Retinal pigment epithelial cell (primary cell): ENCODE results near the gene AQP2.

Source experiments
- DNase-seq: peaks from one replicate; pipeline ENCODE4 v3.0.0-alpha.2; 2010; ENCODE audit warnings: low read depth
- H3K4me3 ChIP-seq: 2 replicates; pipeline ENCODE4 v1.5.1; 2011; ENCODE audit warnings: mild to moderate bottlenecking, low read length, control low read depth, moderate library complexity
- CTCF ChIP-seq: conservative IDR thresholded peaks from 2 replicates; pipeline ENCODE4 v1.5.1; 2011; ENCODE audit warnings: low read depth, low read length, control low read depth, inconsistent platforms

Gene AQP2

DNA sequence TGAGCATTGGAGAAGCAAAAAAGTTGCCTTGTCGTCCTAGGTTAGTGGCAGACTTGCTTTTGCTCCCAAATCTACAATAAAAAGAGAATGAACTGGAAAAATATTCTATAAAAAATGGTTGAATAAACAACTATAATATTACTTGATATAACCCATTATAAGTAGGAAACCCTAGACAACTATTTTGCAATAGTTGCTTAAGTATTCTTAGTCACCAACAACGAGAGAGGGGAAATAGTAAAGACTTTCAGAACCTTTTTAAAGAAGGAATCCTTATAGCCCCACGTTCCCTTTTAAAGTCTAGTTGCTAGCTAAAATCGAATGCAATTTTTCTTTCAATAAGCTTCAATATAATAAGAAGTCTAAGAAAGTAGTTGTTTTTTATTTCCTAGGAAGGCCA, 39.7 kb downstream of the AQP2 start:
- TF ChIP-seq CTCF = no peak
- DNase-seq = no peak
- no peak overlapping the region for H3K4me3 ChIP-seq

DNA sequence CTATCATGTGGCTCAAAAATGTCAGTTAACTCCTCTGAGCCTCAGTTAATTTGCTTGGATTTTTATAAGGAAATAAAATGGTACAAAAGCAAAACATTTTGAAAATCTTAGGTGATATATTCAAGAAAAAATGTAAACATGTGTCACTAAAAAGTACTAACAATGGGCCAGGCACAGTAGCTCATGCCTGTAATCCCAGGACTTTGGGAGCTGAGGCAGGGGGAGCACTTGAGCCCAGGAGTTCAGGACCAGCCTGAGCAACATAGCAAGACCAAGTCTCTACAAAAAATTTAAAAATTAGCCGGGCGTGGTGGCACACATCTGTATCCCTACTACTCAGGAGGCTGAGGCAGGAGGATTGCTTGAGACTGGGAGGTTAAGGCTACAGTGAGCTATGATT, 47.9 kb downstream of the AQP2 start:
- H3K4me3 ChIP-seq = no peak overlapping the region
- no peak for DNase-seq
- no peak for TF ChIP-seq CTCF

DNA sequence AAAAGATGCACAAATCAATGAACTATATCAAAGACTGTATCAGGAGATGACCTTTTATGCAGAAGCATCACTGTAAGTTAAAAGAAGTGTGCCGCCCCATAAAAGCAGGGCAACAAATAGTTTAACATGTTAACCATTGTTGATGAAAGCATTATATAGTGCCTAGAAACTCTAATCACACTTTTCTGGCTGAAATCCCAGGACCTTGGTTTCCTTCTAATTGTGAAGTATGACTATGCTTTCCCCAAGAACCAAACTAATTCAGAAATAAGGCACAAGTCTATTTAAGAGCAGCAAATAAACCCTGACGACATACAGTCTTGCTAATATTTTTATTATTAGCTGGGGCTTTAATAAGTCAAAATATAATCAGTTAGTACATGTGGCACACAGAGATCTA, 53.1 kb downstream of the AQP2 start:
- DNase-seq = no peak
- H3K4me3 ChIP-seq = no peak overlapping the region
- TF ChIP-seq CTCF = no peak

- no peak for TF ChIP-seq CTCF
- no peak for DNase-seq
- no peak overlapping the region for H3K4me3 ChIP-seq
These were observed 54.2 kb downstream of the AQP2 start for GRCh38 chr12:50004696-50005095.

- no peak for DNase-seq
- no peak overlapping the region for H3K4me3 ChIP-seq
- TF ChIP-seq CTCF = no peak
These were observed 54.6 kb downstream of the AQP2 start for GRCh38 chr12:50005175-50005574.

- no peak overlapping the region for H3K4me3 ChIP-seq
- TF ChIP-seq CTCF = no peak
- DNase-seq = no peak
These were observed 55.7 kb downstream of the AQP2 start for GRCh38 chr12:50006280-50006679.

DNA sequence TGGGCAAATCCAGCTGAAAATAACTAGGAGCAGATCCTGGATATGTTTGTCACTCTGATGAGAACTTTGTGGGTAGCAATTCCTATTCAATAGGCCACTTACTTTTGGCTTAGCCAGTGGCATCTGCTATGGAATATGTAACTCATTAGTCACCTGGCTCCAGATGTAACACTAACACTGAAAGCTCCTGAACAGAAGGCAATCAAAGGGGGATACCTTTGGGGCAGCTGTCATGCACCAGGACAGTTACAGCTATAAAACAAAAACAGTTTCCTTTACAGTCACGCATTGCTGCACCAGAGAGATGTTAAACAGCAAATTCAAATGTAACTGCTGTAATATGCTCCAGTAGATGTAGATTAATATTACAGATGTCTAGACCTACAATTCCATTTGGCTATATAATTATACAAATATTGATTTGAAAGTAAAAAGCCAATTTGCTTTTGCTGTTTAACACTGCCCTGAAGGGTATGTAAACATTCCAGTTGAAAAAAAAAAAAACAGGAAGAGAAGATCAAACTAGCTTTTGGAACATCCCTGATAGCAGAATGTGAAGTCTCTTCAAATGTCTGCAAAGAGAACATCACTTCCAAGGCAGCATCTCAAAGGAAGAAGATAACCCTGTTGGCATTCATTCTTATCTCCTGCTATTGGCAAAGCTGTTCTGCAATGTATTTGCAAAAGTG, 56.4 kb downstream of the AQP2 start:
- no peak for DNase-seq
- no peak for TF ChIP-seq CTCF
- no peak overlapping the region for H3K4me3 ChIP-seq
